ENCODE results near the gene FLCN. TPM values are rescaled to one million over a fixed set of nuclear protein-coding genes. Genes with fewer than 3 reads are reported as not detected.
"Not testable (repeated sequence)": the region's sequence is repeated elsewhere in the genome, so short reads cannot be mapped to it uniquely, and the experiment has no call there.

The FLCN gene, protein sequence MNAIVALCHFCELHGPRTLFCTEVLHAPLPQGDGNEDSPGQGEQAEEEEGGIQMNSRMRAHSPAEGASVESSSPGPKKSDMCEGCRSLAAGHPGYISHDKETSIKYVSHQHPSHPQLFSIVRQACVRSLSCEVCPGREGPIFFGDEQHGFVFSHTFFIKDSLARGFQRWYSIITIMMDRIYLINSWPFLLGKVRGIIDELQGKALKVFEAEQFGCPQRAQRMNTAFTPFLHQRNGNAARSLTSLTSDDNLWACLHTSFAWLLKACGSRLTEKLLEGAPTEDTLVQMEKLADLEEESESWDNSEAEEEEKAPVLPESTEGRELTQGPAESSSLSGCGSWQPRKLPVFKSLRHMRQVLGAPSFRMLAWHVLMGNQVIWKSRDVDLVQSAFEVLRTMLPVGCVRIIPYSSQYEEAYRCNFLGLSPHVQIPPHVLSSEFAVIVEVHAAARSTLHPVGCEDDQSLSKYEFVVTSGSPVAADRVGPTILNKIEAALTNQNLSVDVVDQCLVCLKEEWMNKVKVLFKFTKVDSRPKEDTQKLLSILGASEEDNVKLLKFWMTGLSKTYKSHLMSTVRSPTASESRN
- 16.7 and 21.0 TPM in 2 replicates for total RNA-seq

DNA sequence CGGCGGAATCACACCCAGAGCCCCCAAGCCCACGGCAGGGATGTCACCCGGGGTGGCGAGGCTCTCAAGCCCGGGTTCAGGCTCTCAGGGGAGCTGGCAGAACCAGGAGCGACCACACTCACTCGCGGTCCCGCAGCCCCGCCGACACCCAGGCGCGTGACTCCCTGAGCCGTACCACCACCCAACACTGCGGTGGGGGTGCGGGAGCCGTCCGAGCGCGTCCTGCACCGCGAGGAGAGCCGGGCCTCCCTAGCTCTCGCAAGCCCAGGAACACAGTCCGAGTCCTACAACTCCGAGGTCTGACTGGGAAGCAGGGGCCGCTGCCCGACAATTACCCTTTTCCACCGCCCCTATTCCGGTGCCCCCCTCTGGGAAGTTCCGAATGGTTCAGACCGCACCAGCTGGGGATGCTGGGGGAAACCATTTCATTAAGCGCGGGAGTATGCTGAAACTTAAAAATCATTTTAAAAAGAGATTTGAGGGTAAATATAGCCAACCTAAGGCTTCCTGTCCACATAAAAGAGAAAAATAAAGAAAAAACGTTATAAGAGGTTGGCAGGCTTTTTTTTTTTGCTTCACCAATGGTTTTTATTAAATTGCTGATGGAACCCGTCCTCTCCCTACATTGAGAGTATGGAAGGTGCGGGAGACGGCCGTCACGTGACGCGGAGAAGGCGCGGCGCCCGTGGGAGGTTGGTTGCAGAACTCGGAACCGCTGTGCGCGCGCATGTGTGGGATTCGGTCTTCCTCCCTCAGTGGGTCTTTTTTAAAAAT, at the start of gene FLCN:
FLCN (minus strand) TSS at position 143 of the 774 bp plus-strand sequence. CDS start 9,031 bp downstream, outside the sequence.
- peak within 1 kb of the TSS; percentile 88 for H3K4me3 ChIP-seq (ENCODE audit: low read depth, low read length)
- no peak for TF ChIP-seq CTCF (conservative IDR thresholded peaks at IDR 0.05; ENCODE audit: low read depth, low read length)
- peak; percentile 74 for DNase-seq (ENCODE audit: low read depth)

DNA sequence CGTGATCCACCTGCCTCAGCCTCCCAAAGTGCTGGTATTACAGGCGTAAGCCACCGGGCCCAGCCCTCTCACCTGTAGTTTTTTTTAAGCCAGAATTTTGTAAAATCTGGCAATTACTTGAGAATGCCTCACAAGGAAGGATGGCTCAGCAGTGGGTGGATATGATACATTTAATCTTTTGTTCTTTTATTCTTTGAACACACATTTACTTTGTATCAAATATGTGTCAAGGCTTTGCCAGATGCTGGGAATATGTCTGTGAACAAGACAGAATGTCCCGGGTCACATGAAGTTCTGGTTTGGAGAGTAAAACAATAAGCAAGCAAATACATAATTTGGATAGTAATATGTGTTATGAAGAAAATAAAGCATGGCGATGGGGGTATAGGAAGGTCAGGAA, 49.0 kb upstream of the FLCN start:
- H3K4me3 ChIP-seq (ENCODE audit: low read depth, low read length), result no peak overlapping the region
- no peak for DNase-seq (ENCODE audit: low read depth)
- TF ChIP-seq CTCF (conservative IDR thresholded peaks at IDR 0.05; ENCODE audit: low read depth, low read length), result no peak

GRCh38 chr17:17280613-17281549, 43.9 kb upstream of the FLCN start, which contains the start of gene COPS3:
Gene COPS3, minus strand, starts transcription at chr17:17281246. Its CDS starts 60 bp downstream, at chr17:17281186.
- no peak for TF ChIP-seq CTCF (conservative IDR thresholded peaks at IDR 0.05; ENCODE audit: low read depth, low read length)
- peak within 1 kb of the TSS; percentile 99 for H3K4me3 ChIP-seq (ENCODE audit: low read depth, low read length)
- peak; percentile 83 for DNase-seq (ENCODE audit: low read depth)

- DNase-seq (ENCODE audit: low read depth), result no peak
- H3K4me3 ChIP-seq (ENCODE audit: low read depth, low read length), result peak overlapping the region; percentile 99
- TF ChIP-seq CTCF (conservative IDR thresholded peaks at IDR 0.05; ENCODE audit: low read depth, low read length), result no peak
Measured at GRCh38 chr17:17279316-17279715, 42.3 kb upstream of the FLCN start.

GRCh38 chr17:17277431-17277830, 40.5 kb upstream of the FLCN start:
- H3K4me3 ChIP-seq (ENCODE audit: low read depth, low read length), result not testable (repeated sequence)

DNA sequence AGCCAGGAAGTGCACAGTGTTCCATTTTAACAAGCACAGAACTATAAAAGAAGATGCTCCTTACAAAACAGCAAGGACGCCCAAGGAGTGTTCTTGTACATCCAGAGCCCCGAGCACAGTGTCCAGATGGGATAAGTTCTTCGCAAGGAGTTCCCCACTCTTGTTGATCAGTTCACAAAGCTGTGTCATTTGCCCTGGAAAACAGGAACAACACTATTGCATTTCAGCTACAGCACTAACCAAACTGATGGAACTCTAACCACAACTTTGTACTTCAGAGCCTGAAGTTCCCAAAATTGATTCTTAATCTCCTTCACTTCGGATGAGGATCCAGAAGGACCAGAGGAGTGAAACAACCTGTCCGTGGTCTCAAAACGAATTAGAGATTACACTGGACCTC, 39.0 kb upstream of the FLCN start:
- no peak for TF ChIP-seq CTCF (conservative IDR thresholded peaks at IDR 0.05; ENCODE audit: low read depth, low read length)
- no peak for DNase-seq (ENCODE audit: low read depth)
- no peak overlapping the region for H3K4me3 ChIP-seq (ENCODE audit: low read depth, low read length)

More at GRCh38 chr17:17277431-17277830, 40.5 kb upstream of the FLCN start:
- not testable (repeated sequence) for DNase-seq (ENCODE audit: low read depth)
